GM18505 (cell line): ENCODE data around the gene FAM222B.
"Not testable (repeated sequence)": the region's sequence is repeated elsewhere in the genome, so short reads cannot be mapped to it uniquely, and the experiment has no call there.

Source experiments
- ATAC-seq: cut with Tn5 transposase; IDR thresholded peaks from one replicate; pipeline ENCODE4 v1.9.1; 2021; ENCODE audit not compliant: unreplicated experiment
- POLR2A ChIP-seq: IDR thresholded peaks from 4 replicates; pipeline ENCODE4 v1.6.1; 2011; ENCODE audit warnings: borderline replicate concordance; ENCODE audit not compliant: insufficient read depth, insufficient read length; ENCODE audit errors: extremely low read depth

FAM222B gene

GRCh38 chr17:28861393-28862203 lies 19.0 kb upstream of the FAM222B start:
- TF ChIP-seq POLR2A = no peak
- no peak for ATAC-seq

DNA sequence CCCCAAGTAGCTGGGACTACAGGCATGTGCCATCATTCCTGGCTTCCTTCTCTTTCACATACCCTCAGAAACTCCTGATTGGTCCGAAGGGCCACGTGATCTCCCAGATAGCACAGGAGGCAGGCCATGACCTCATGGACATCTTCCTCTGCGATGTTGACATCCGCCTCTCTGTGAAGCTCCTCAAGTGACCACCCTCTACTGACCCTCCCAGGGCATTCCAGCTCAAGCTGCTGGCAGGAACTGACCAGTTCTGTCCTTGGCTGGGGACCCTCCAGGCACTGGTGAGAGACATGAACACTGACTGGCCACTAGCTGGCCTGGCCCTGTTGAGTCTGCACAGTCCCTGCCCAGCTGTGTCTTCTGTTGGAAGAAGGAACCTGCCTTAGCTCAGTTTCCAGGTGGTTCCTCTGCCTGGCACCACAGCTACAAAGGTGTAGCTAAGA lies 17.8 kb upstream of the FAM222B start:
- no peak for TF ChIP-seq POLR2A
- no peak for ATAC-seq

DNA sequence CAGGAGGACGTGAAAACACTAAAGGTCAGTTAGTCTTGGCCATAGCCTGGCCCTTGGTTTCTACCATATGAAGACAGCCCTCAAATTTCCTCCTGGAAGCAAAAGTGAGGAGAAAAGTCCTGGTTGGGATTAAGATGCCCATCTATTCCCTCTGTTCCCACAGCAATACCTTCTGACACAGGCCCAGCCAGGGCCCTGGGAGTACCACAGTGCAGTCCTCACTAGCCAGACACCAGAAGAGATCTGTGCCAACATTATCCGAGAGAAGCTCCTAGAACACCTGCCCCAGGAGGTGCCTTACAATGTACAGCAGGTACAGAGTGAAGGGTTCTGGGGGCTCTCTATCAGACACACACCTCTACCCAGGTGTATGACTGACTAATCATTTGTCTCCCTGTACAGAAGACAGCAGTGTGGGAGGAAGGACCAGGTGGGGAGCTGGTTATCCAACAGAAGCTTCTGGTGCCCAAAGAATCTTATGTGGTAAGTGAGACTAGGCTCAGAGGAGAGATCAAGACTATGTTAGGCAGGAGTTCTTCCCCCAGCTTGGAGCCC lies 16.3 kb upstream of the FAM222B start:
- no peak for ATAC-seq

GRCh38 chr17:28857905-28858800 lies 15.6 kb upstream of the FAM222B start:
- ATAC-seq = no peak
- no peak for TF ChIP-seq POLR2A

More for the DNA sequence above, 16.3 kb upstream of the FAM222B start:
- TF ChIP-seq POLR2A = no peak

GRCh38 chr17:28856028-28856574 lies 13.5 kb upstream of the FAM222B start:
- no peak for TF ChIP-seq POLR2A
- ATAC-seq = no peak

DNA sequence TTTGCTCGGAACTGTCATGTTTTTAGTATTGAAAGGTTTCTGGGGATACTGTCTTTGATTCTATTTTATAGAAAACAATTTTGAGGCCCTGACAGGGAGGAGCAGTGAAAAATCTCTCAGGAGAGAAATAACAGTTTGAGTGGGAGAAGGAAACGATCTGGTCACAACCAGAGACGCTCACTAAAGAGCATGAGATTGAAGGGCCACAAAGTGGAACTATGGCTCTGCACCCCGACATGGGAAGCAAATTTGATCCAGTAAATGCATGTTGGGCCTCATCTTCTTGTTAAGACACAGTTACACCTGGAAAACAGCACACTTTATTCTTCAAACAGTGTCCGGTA lies 12.7 kb upstream of the FAM222B start:
- no peak for ATAC-seq
- TF ChIP-seq POLR2A = no peak

- peak; percentile 92 for TF ChIP-seq POLR2A
- ATAC-seq = peak; percentile 79
Observed at GRCh38 chr17:28854457-28855335, 12.1 kb upstream of the FAM222B start, which contains the start of gene ERAL1. Gene ERAL1 (plus strand): TSS chr17:28855016. CDS start chr17:28855035, 19 bp downstream.

DNA sequence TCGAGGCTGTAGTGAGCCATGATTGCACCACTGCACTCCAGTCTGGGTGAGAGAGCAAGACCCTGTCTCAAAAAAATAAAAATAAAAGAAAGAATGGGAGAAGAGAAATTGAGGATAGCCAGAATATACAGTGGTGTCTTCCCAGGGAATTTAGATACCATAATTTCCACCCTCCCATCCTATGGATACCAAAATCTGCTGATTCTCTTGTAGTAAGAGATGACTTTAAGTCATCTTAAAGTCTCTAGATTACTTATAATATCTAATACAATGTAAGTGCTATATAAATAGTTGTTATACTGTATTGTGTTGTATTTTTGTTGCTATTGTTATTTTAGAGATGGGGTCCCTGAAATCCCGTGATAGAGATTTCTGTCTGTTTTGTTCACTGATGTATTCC lies 10.7 kb upstream of the FAM222B start:
- no peak for TF ChIP-seq POLR2A
- ATAC-seq = no peak

- ATAC-seq = no peak
Observed at GRCh38 chr17:28849281-28849680, 6.7 kb upstream of the FAM222B start.

GRCh38 chr17:28848667-28849066 lies 6.1 kb upstream of the FAM222B start:
- ATAC-seq = not testable (repeated sequence)

More at GRCh38 chr17:28849281-28849680, 6.7 kb upstream of the FAM222B start:
- TF ChIP-seq POLR2A = no peak

GRCh38 chr17:28846699-28847098 lies 4.1 kb upstream of the FAM222B start:
- ATAC-seq = not testable (repeated sequence)

DNA sequence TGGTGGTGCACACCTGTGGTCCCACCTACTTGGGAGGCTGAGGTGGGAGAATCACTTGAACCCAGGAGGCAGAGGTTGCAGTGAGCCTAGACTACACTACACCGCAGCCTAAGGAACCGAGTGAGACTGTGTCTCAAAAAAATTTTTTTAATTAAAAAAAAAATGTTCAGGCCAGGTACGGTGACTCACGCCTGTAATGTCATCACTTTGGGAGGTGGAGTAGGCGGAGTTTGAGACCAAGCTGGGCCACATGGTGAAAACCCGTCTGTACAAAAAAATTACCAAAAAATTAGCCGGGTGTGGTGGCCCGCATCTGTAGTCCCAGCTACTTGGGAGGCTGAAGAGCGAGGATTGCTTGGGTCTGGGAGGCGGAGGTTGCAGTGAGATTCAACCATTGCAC lies 3.6 kb upstream of the FAM222B start:
- no peak for ATAC-seq
- TF ChIP-seq POLR2A = no peak

GRCh38 chr17:28843816-28844148 lies 1.2 kb upstream of the FAM222B start:
- ATAC-seq = no peak
- no peak for TF ChIP-seq POLR2A
